Islet of Langerhans (tissue), 1 donor: ENCODE measurements around the gene SLC39A11.
A peak's percentile ranks its signal among the peaks of the same experiment; 100 is the strongest.
"Not testable (repeated sequence)": the region's sequence is repeated elsewhere in the genome, so short reads cannot be mapped to it uniquely, and the experiment has no call there.

Source experiments
- FAIRE-seq: peaks from one replicate; lab custom pipeline; 2011; peaks lifted over from hg19 to GRCh38; lab: Jason Lieb, UNC

The SLC39A11 gene

GRCh38 chr17:73092523-73093135 is at the start of gene SLC39A11:
Gene SLC39A11 (minus strand): TSS chr17:73092688. CDS start chr17:73088764, 3,924 bp downstream.
- no peak for FAIRE-seq

DNA sequence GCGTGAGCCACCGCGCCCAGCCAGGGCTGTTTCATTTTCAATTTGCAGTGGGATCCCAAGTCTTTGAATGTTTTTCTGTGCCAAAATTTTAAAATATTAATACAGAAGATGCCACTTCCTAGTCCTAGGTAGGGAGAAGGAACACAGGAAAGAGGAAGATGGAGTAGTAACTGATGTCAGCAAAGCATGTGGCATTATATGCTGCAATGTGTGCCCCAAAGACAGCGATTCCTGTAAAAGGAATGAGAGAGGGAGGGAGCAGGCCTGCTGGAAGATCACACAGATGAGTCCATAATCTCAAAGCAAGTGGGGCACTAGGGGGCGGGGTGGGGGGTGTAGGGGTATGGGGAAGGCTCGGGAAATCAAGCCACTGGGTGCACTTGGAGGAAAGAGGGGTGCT is 48.9 kb upstream of the SLC39A11 start:
- FAIRE-seq, result no peak

DNA sequence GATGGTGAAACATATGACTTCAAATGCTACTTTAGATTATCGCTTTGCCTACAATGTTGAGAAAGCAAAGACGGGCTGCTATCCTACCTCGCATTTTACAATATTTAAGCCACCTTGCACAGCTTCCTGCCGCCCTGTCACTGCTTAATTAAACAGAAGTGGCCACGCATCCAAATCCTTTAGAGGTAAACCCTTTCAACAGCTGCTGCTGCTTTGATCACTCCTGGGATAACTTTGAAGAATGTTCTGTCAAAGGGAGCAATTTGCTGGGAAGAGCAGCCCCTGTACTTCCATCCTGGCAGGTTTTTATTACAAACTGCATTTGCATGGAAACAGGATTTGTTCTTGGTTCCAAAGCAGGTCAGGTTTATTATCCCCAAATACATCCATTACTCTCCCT is 48.1 kb upstream of the SLC39A11 start:
- FAIRE-seq, result no peak

GRCh38 chr17:73139296-73139695 is 46.8 kb upstream of the SLC39A11 start:
- no peak for FAIRE-seq

GRCh38 chr17:73138541-73139138 is 46.2 kb upstream of the SLC39A11 start:
- FAIRE-seq, result peak; percentile 97

DNA sequence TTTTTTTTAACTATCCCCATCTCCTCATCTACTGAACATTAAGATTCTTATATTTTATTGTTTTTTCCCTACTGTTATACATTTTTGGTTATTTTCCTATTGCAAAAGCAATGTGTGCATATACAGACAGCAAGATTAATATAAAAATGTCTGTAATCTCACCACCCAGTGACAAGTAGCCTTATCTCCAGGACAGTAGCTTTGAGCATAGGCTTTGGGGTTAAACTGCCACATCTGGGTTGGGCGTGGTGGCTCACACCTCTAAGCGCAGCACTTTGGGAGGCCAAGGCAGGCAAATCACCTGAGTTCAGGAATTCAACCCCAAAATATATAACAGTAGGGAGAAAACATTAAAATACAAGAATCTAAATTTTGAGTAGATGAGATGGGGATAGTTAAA is 44.9 kb upstream of the SLC39A11 start:
- FAIRE-seq, result no peak

GRCh38 chr17:73135766-73136165 is 43.3 kb upstream of the SLC39A11 start:
- no peak for FAIRE-seq

DNA sequence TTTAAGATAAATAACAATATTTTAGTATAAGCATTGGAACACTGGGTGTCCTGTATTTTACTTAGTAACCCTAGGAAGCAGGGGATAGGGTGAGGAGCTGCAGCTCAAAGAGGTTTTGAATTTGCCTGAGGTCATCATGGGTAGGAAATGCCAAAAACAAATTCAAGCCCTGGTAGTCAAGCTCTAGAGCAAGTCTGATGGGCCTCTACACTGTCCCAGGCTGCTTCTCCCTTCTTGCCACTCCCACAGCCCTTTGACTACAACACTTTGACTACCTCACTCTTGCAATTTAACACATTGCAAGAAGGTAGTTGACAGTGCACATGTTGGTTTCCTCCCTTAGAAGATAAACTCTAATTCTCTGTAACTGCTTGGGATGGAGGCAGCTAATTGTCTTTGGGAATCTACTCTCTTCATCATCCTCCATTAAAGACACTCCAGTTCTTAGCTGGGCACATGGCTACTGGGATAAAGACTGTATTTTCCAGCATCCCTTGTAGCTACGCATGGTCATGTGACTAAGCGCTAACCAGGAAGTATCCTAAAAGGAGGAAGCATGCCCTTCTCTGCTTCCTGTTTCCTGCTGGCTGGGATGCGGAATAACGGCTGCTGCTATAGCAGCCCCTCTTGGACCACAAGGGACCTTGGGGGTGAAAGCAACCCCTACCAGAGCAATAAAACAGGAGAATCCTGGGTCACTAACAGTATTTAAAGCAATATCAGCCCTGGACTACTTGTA is 41.6 kb upstream of the SLC39A11 start:
- FAIRE-seq, result no peak

- FAIRE-seq, result no peak
These were observed 39.6 kb upstream of the SLC39A11 start for GRCh38 chr17:73132085-73132492.

- FAIRE-seq, result not testable (repeated sequence)
These were observed 39.0 kb upstream of the SLC39A11 start for GRCh38 chr17:73131439-73131838.

DNA sequence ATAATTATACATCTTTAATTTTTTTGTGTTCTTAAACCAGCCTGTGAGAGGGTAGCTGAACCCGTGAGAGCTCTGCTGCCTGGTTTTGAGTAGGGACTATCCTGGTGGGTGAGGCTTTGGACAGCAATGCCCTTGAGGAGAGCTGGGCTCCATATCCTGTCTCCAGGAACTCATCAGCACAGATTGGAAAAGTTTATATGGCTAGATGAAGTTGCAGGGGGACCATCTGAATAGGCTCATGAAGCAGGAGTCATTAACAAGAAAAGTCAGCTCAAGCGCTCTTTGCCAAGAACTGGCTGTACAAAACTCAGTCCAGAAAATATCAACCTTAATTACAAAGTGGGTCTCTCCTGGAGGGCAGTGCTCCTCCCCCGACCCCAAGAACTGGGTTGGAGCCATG is 38.5 kb upstream of the SLC39A11 start:
- FAIRE-seq, result no peak

DNA sequence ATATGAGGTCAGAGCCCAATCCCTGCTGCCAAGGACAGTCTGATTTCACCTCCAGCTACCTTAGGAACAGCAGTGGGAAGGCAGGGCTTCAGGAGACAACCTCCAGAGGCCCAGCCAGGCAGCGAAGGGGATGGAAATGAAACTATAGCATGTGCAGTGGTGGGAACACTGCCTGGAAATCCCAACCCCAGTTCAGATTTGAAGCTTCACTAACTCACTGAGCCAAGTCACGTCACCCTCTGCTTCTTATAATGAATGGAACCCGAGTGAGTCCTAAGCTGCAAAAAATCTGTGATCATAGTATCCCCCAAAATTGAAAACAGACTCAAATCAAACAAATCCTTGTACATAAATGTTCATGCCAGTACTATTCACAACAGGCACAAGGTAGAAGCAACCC is 36.0 kb upstream of the SLC39A11 start:
- FAIRE-seq, result no peak

DNA sequence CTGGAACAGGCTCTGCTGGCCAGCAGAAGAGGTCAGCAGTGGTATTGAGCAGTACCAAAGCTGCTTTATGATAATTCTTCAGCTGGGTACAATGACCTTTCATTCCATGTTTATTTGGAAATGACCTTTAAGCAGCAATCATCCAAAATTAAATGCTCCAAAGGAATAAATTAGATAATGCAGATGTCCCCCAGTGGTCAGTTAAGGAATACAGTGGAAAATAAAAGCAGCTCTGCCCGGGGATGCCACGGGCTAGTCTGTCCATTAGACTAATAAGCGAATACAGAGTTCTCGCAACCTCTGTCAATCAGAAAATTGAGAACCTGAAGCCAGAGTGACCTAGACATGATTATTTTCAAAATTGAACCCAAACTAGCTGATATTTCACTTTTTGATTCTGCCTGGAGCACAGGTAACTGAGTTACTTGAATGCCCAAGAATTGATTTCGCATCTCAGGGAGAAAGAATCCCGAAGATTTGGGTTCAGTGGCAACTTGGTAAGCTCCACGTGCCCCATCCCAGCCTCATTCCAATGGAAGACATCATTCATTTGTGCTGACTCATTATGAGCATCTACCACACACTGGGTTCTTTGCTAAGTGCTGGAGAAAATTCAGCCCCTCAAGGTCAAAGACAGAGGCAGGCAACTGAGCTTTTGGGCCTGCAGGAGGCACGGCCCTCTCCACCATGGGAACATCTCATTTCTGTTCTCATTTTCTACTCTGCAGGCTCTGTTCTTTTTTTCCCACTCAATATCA is 34.4 kb upstream of the SLC39A11 start:
- FAIRE-seq, result no peak

- no peak for FAIRE-seq
These were observed 31.3 kb upstream of the SLC39A11 start for GRCh38 chr17:73123606-73124320.

- no peak for FAIRE-seq
These were observed 30.6 kb upstream of the SLC39A11 start for GRCh38 chr17:73122953-73123605.

GRCh38 chr17:73121506-73121905 is 29.0 kb upstream of the SLC39A11 start:
- no peak for FAIRE-seq

- no peak for FAIRE-seq
These were observed 27.1 kb upstream of the SLC39A11 start for GRCh38 chr17:73119631-73120030.

- FAIRE-seq, result peak; percentile 86
These were observed 26.5 kb upstream of the SLC39A11 start for GRCh38 chr17:73118951-73119391.

DNA sequence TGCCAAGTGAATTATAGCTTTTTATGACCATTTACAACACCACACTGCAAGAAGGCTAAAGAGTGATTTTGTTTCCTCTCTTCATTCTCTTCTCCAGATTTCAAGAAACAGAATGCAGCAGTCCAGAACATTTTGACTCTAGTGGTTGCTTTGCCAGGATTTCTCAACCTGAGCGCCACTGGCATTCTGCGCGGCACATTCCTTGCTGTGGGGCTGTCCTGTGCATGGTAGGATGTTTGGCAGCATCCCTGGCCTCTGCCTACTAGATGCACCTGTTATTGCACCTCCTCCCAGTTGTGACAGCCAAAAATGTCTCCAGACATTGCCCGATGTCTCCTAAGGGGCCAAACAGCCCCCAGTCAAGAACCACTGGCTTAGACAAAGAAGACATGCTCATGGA is 25.7 kb upstream of the SLC39A11 start:
- FAIRE-seq, result no peak

GRCh38 chr17:73112246-73112645 is 19.8 kb upstream of the SLC39A11 start:
- FAIRE-seq, result no peak

DNA sequence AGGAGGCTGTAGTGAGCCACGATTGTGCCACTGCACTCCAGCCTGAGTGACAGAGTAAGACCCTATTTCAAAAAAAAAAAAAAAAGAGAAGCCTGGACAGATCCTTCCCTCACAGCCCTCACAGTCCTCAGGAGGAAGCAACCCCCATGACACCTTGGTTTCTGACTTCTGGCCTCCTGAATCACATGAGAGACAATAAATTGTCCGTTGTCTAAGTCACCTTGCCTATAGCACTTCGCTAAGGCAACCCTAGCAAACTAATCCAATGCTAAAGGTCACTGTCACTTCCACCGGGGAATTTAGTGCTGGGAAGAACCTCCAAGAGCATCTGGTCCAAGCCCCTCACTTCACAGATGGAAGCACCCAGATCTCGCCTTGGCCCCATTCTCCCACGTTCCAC is 18.9 kb upstream of the SLC39A11 start:
- no peak for FAIRE-seq

DNA sequence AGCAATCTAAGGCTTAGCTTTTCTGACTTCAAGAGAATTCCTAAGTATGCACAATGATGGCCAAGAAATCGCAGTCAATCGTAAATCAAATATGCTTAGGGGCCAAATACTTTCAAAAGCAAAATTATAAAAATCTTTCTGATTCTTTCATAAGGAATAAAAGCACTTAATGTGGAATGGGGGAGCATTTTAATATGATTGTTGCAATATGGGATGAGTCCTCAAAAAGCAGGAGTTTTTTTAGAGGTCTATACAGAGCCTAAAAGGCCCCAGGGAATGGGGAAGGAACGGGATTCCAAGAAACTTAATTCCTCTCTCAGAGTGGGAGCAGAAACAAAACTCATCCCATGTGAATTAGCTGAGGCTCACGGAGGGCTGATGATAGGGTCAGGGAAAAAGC is 14.7 kb upstream of the SLC39A11 start:
- no peak for FAIRE-seq
